ENCODE data around the gene MAVS.

MAVS gene

DNA sequence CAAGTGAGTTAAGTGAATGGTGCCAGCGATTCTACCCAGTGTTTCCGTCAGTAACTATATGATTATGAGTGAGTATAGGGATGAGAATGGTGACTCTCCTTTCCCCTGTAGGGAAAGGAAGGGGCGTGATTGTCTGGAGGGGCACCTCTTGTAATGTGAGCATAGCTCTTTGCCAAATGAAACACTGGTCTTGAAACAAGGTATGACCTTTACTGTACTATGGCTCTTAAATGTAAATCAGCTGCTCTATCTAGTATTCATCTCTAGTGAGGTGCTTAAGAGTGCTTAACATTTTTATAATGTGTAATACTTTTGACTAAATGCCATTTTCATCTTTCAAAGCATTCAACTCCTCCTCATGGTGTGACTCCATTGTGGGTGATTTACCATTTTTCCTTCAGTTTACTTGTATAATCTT, 53.6 kb downstream of the MAVS start:
- Histone ChIP-seq H3K27me3 (ENCODE audit: insufficient read depth, poor library complexity, severe bottlenecking) (no peaks in the 10 kb centered on the region), H3K4me3 (replicated peaks; ENCODE audit: insufficient read depth, low read length) (no peak overlapping the region), H3K27ac (replicated peaks) (0 out of 2 replicates have a peak overlapping the region, but pooled peaks have one; percentile 4)

GRCh38 chr20:3901028-3901705, 54.5 kb downstream of the MAVS start:
- H3K27ac ChIP-seq (replicated peaks) = peak overlapping the region; percentile 18
- no peak for DNase-seq (ENCODE audit: low read depth in 1 of 2, low spot score in 1 of 2)
- peak; percentile 51; the same call in 1 of the 2 replicates for TF ChIP-seq SPI1 (IDR thresholded peaks at IDR 0.05; ENCODE audit: borderline replicate concordance, low read depth)
- TF ChIP-seq, protein P1, sequence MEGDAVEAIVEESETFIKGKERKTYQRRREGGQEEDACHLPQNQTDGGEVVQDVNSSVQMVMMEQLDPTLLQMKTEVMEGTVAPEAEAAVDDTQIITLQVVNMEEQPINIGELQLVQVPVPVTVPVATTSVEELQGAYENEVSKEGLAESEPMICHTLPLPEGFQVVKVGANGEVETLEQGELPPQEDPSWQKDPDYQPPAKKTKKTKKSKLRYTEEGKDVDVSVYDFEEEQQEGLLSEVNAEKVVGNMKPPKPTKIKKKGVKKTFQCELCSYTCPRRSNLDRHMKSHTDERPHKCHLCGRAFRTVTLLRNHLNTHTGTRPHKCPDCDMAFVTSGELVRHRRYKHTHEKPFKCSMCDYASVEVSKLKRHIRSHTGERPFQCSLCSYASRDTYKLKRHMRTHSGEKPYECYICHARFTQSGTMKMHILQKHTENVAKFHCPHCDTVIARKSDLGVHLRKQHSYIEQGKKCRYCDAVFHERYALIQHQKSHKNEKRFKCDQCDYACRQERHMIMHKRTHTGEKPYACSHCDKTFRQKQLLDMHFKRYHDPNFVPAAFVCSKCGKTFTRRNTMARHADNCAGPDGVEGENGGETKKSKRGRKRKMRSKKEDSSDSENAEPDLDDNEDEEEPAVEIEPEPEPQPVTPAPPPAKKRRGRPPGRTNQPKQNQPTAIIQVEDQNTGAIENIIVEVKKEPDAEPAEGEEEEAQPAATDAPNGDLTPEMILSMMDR (IDR thresholded peaks at IDR 0.05; ENCODE audit: insufficient read depth, low read length) = no peak
- no peaks in the 10 kb centered on the region for H3K27me3 ChIP-seq (ENCODE audit: insufficient read depth, poor library complexity, severe bottlenecking)
- H3K4me3 ChIP-seq (replicated peaks; ENCODE audit: insufficient read depth, low read length) = peak overlapping the region; percentile 11; the same call in 1 of the 2 replicates

More for the DNA sequence above, 53.6 kb downstream of the MAVS start:
- DNase-seq (ENCODE audit: low read depth in 1 of 2, low spot score in 1 of 2) = no peak
- TF ChIP-seq REST (IDR thresholded peaks at IDR 0.05; ENCODE audit: insufficient replicate concordance, low read depth) (no peak), POLR2AphosphoS5 (IDR thresholded peaks at IDR 0.05; ENCODE audit: low read depth) (no peak), GABPA (IDR thresholded peaks at IDR 0.05; ENCODE audit: low read depth) (no peak), SPI1 (IDR thresholded peaks at IDR 0.05; ENCODE audit: borderline replicate concordance, low read depth) (no peak)
- TF ChIP-seq, protein P1 (IDR thresholded peaks at IDR 0.05; ENCODE audit: insufficient read depth, low read length) = no peak

DNA sequence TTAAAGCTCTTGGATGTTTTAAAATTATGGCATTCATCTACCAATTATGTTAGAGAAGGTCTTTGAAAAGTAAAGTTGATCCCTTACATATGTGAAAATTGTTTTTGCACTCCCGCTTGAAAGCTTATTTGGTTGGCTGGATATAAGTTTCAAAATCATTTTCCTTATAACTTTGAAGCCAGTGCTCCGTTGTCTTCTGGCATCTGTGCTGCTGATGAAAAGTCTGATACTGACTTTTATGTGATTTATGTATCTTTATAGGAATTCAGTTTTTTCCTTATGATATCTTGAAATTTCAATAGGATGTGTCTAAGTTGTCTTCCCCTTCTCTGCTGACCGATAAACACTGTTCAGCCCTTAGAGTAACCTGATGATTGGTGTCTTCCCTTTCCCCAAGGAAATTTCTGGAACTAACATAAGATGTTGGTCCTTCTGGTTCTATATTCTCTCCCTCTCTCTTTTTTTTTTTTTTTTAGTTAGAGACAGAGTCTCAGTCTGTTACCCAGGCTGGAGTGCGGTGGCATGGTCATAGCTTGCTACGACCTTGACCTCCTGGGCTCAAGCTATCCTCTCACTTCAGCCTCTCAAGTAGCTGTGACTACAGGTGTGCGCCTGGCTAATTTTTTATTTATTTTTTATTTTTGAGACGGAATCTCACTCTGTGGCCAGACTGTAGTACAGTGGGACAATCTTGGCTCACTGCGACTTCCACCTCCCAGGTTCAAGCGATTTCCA, 55.2 kb downstream of the MAVS start:
- no peak for DNase-seq (ENCODE audit: low read depth in 1 of 2, low spot score in 1 of 2)
- Histone ChIP-seq H3K4me3 (replicated peaks; ENCODE audit: insufficient read depth, low read length) (peak overlapping the region; percentile 11; the same call in 1 of the 2 replicates), H3K27me3 (ENCODE audit: insufficient read depth, poor library complexity, severe bottlenecking) (no peaks in the 10 kb centered on the region), H3K27ac (replicated peaks) (peak overlapping the region; percentile 18; the same call in 1 of the 2 replicates)
- TF ChIP-seq, protein P1 (IDR thresholded peaks at IDR 0.05; ENCODE audit: insufficient read depth, low read length) = no peak

GRCh38 chr20:3902446-3902845, 55.8 kb downstream of the MAVS start:
- Histone ChIP-seq H3K27me3 (ENCODE audit: insufficient read depth, poor library complexity, severe bottlenecking) (no peaks in the 10 kb centered on the region), H3K27ac (replicated peaks) (no peak overlapping the region), H3K4me3 (replicated peaks; ENCODE audit: insufficient read depth, low read length) (no peak overlapping the region)
- TF ChIP-seq SPI1 (IDR thresholded peaks at IDR 0.05; ENCODE audit: borderline replicate concordance, low read depth) (no peak), REST (IDR thresholded peaks at IDR 0.05; ENCODE audit: insufficient replicate concordance, low read depth) (no peak), POLR2AphosphoS5 (IDR thresholded peaks at IDR 0.05; ENCODE audit: low read depth) (no peak), GABPA (IDR thresholded peaks at IDR 0.05; ENCODE audit: low read depth) (no peak)
- TF ChIP-seq, protein P1 (IDR thresholded peaks at IDR 0.05; ENCODE audit: insufficient read depth, low read length) = no peak
- no peak for DNase-seq (ENCODE audit: low read depth in 1 of 2, low spot score in 1 of 2)
